HG02588 (cell line): ENCODE measurements around the gene PSKH1.

ENCODE experiments used
- ATAC-seq: cut with Tn5 transposase; IDR thresholded peaks from one replicate; pipeline ENCODE4 v1.9.1; 2021; ENCODE audit warnings: mild to moderate bottlenecking, moderate library complexity; ENCODE audit not compliant: unreplicated experiment

The PSKH1 gene

GRCh38 chr16:67865318-67865717 lies 27.7 kb upstream of the PSKH1 start:
- no peak for ATAC-seq

GRCh38 chr16:67868290-67868689 lies 24.8 kb upstream of the PSKH1 start:
- ATAC-seq = no peak

- no peak for ATAC-seq
These were observed 23.4 kb upstream of the PSKH1 start for GRCh38 chr16:67869653-67870052.

DNA sequence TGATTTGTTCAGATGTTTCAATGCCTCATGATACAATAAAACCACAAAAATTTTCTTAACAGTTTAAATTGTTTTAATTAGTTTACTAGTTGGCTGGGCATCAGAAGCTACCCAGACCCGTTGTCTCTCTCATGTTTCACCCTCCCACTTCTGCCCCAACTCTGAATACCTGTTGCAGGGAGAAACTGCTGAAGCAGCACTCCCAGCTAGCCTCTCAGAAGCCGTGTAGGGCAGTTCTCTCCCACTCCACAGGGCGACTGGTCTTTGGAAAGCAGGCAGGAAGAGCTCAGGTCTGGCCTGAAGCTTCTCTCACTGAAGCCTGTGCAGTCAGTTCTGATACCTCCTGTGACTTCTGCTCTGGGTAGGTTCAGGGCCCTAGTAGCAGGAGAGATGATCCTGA lies 21.8 kb upstream of the PSKH1 start:
- ATAC-seq = no peak

DNA sequence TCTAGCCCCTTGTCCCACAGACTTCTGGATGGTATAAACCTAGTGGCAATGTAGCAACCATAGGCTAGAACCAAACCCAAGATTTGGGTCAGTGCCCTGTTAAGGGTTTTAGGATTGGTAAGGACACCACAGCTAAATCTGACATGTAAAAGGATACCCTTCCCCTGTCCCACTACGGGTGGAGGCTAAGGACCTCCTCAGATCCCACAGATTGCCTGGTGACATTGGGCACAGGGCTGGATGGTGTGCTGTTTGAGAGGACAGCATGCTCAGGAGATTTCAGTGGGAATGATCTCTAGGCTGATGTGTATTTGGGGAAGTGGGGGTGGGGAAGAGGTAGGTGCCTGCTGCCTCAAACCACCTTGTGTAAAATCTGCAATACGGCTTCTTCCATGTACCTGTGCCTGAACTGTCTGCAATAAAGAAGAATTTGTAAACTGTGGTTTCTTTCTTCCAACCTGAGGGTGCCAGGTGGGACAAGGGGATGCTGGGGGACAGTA lies 20.9 kb upstream of the PSKH1 start:
- no peak for ATAC-seq

GRCh38 chr16:67872631-67873434 lies 20.2 kb upstream of the PSKH1 start, which contains the start of gene EDC4:
Gene EDC4, plus strand, starts transcription at chr16:67873052. Its CDS starts 210 bp downstream, at chr16:67873262.
- ATAC-seq = peak; percentile 76

DNA sequence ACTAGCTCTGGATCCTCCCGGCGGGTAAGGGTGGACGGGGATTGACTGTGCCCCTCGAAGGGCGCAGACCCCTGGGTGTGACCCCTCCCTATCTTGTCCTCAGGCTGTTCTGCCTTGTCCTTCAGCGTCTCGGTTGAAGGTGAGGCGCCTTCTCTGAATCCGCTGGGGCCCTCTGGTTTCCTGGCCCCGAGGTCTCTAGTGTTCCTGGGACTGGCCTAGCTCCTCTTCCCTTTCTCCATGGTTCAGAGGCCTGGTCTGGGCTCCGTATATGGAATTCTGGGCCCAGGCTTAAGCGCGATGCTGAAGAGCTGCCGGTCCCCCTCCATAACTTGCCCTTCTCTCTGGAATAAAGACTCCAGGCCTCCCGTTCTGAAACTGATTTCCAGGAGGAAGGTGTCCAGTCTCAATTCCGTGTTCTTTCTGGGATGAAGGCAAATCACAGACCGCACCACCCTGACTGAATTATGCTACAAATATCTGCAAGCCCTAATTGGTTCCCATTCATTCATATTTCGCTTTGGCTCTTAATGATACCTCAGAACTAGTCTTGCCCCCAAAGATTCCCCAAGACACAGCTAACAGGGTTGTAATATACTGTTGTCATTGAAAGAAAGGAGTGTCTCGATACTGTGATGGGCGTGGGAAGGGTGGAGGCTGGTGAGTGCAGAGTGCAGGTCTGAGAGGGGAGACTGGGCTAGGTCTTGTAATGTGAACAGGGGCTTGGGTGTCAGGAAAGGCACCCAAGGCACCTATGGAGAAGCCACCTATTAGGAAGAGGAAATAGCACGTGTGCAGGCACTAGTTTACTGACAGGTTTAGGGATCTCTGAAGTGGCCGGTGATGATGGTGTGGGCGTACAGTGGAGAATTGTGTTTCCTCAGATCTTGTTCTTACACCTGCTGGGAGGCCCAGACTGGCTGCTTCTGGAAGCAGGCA lies 19.4 kb upstream of the PSKH1 start:
- no peak for ATAC-seq

GRCh38 chr16:67874372-67874771 lies 18.7 kb upstream of the PSKH1 start:
- no peak for ATAC-seq

DNA sequence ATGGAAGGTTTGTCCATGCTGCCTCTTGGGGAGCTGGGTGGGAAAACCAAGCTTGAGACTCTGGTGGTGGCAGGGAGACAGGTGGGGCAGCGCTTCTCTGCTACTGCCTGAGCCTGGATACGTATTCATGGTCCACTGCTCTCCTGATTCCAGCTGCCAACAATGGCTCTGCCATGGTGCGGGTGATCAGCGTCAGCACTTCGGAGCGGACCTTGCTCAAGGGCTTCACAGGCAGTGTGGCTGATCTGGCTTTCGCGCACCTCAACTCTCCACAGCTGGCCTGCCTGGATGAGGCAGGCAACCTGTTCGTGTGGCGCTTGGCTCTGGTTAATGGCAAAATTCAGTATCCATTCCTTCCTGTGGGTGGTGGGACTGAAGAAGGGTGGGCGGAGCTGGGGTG lies 16.0 kb upstream of the PSKH1 start:
- ATAC-seq = no peak

DNA sequence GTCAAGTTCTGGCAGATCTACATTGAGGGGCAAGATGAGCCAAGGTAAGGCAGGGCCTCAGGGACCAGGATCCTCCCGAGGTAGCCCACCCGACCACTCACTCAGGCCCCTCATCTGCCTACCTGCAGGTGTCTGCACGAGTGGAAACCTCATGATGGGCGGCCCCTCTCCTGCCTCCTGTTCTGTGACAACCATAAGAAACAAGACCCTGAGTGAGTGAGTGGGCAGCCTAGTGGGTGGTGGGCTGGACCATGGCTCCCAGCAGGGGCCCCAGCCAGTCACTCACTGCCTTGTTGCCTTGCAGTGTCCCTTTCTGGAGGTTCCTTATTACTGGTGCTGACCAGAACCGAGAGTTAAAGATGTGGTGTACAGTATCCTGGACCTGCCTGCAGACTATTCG lies 14.8 kb upstream of the PSKH1 start:
- ATAC-seq = no peak

DNA sequence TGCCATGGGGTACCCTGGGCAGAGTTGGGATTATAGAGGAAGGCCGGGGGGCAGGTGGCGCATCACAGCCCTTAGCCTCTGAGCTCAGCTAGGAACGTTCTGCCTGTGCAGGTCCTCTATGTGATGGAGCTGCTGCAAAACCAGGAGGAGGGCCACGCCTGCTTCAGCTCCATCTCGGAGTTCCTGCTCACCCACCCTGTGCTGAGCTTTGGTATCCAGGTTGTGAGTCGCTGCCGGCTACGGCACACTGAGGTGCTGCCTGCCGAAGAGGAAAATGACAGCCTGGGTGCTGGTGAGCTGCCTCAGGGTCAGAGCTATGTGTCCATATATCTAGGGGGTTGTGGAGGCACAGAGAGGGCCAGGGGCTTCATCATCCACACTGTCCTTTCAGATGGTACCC lies 14.2 kb upstream of the PSKH1 start:
- ATAC-seq = no peak

GRCh38 chr16:67879462-67879861 lies 13.6 kb upstream of the PSKH1 start:
- ATAC-seq = no peak

GRCh38 chr16:67879936-67880335 lies 13.1 kb upstream of the PSKH1 start:
- no peak for ATAC-seq

DNA sequence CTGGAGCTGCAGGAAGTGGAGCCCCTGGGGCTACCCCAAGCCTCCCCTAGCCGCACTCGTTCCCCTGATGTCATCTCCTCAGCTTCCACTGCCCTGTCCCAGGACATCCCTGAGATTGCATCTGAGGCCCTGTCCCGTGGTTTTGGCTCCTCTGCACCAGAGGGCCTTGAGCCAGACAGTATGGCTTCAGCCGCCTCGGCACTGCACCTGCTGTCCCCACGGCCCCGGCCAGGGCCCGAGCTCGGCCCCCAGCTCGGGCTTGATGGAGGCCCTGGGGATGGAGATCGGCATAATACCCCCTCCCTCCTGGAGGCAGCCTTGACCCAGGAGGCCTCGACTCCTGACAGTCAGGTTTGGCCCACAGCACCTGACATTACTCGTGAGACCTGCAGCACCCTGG lies 12.5 kb upstream of the PSKH1 start:
- no peak for ATAC-seq

DNA sequence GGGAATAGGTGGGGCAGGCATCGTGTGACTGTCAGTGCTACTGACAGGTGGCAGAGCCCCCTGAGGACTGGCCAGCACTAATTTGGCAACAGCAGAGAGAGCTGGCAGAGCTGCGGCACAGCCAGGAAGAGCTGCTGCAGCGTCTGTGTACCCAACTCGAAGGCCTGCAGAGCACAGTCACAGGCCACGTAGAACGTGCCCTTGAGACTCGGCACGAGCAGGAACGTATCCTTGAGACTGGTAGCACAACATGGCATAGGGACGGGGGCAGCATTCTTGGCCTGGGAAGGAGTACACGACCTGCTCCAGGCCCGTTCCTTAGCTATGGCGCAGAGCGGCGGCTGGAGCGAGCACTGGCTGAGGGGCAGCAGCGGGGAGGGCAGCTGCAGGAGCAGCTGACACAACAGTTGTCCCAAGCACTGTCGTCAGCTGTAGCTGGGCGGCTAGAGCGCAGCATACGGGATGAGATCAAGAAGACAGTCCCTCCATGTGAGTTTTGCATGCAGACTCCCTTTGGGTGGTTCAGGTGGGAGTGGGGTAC lies 11.4 kb upstream of the PSKH1 start:
- ATAC-seq = no peak

DNA sequence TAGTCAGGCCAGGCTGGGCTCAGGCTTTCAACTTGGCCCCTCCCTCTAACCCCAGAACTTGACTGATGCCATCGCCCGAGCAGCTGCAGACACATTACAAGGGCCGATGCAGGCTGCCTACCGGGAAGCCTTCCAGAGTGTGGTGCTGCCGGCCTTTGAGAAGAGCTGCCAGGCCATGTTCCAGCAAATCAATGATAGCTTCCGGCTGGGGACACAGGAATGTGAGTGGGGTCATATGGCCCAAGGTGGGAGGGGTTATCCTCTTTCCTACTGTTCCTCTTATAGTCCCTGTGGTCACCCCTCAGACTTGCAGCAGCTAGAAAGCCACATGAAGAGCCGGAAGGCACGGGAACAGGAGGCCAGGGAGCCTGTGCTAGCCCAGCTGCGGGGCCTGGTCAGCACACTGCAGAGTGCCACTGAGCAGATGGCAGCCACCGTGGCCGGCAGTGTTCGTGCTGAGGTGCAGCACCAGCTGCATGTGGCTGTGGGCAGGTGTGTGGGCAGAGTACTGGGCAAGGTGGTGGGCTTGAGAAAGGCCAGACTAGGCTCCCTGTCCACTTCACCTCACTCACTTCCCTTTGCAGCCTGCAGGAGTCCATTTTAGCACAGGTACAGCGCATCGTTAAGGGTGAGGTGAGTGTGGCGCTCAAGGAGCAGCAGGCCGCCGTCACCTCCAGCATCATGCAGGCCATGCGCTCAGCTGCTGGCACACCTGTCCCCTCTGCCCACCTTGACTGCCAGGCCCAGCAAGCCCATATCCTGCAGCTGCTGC lies 10.5 kb upstream of the PSKH1 start:
- ATAC-seq = no peak

DNA sequence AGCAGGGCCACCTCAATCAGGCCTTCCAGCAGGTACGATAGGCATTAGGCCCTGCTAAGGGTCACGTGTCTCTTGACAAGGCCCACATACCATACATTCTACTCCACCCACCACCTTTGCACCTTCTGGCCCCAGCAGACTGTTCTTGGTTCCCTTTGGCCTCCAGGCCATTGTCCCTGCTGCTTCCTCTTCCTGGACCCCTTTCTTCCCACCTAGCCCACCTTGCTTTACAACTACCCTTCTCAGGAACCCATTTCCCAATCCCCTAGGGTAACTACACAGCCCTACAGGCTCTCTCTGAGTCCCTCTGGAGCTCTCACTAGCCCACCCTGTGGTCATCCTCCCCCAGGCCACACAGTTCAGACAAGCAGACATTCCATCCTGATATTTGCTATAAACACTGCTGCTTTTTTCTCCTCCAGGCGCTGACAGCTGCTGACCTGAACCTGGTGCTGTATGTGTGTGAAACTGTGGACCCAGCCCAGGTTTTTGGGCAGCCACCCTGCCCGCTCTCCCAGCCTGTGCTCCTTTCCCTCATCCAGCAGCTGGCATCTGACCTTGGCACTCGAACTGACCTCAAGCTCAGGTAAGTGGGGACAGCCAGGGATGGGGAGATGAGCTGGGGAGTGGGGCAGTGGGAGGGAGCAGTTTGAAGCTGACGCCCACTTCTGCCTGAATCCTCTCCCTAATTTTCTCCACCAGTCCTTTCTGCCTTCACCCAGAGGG lies 9.7 kb upstream of the PSKH1 start:
- ATAC-seq = no peak

- no peak for ATAC-seq
These were observed 9.2 kb upstream of the PSKH1 start for GRCh38 chr16:67883872-67884261.

DNA sequence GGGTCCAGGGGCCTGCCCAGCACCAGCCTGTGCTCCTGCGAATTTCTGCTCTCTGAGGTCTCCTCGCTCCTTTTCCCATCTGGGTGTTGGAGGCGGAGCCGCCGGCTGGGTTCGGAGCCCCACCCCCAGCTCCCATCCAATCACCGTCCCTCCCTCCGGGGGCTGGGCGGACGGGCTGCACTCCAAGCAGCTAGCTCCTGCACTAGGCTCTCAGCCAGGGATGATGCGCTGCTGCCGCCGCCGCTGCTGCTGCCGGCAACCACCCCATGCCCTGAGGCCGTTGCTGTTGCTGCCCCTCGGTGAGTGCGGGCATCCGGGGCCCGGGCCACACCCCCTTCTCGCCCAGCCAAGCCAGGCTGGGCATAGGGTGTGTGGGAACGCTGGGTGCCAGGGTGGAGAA lies 8.4 kb upstream of the PSKH1 start, which contains the start of gene NRN1L:
Gene NRN1L, plus strand, starts transcription at position 202 of the 400 bp plus-strand sequence. Its CDS starts 19 bp downstream, at position 221.
- ATAC-seq = no peak

DNA sequence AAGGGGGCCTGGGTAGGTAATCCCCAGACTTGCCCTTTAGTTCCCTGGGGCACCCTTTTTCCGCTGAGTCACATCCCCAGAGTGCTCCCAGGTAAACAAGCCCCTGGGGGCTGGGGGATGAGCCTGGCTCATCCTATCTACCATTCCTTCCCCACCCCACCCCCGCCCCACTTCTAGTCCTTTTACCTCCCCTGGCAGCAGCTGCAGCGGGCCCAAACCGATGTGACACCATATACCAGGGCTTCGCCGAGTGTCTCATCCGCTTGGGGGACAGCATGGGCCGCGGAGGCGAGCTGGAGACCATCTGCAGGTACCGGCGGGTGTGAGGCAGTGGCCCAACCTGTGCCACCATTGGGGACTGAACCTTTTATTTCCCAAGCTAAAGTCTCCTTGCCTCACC lies 7.5 kb upstream of the PSKH1 start:
- ATAC-seq = no peak
